Stomach smooth muscle (tissue), 2 donors: Measurements from ENCODE around the gene SSBP2.

Experiments
- H3K27ac ChIP-seq: one replicate; pipeline ENCODE4 v1.7.0; 2013; ENCODE audit warnings: mild to moderate bottlenecking, low read length, inconsistent platforms
- H3K27me3 ChIP-seq, 2 donors: one replicate each; pipeline ENCODE4 v1.7.0; 2013; ENCODE audit warnings: low read length in 2 of 2; ENCODE audit not compliant: insufficient read depth in 2 of 2, control insufficient read depth in 1 of 2
- H3K36me3 ChIP-seq, 2 donors: one replicate each; pipeline ENCODE4 v1.7.0; 2013; ENCODE audit warnings: low read length in 2 of 2; ENCODE audit not compliant: control insufficient read depth in 2 of 2, insufficient read depth in 2 of 2
- H3K4me1 ChIP-seq: one replicate; pipeline ENCODE4 v1.7.0; 2013; ENCODE audit warnings: low read length; ENCODE audit not compliant: control insufficient read depth, insufficient read depth
- H3K4me3 ChIP-seq, 2 donors: one replicate each; pipeline ENCODE4 v1.7.0; 2013; ENCODE audit warnings: low read length in 2 of 2
- H3K9ac ChIP-seq, 2 donors: one replicate each; pipeline ENCODE4 v1.7.0; 2013; ENCODE audit warnings: low read length in 2 of 2, mild to moderate bottlenecking in 1 of 2
- H3K9me3 ChIP-seq, 2 donors: one replicate each; pipeline ENCODE4 v1.7.0; 2013; ENCODE audit warnings: low read length in 2 of 2; ENCODE audit not compliant: control insufficient read depth in 2 of 2
- donor health status: healthy.
- donor health status: Pancreatic carcinoma.

Gene SSBP2

GRCh38 chr5:81751009-81751835, at the start of gene SSBP2:
SSBP2 (minus strand) TSS chr5:81751097; CDS start chr5:81751042, 55 bp downstream.
- Histone ChIP-seq H3K4me1 (peaks cover 7% of the 10 kb centered on the region), H3K9ac (peak within 1 kb of the TSS; percentile 81 to 83), H3K4me3 (peak within 1 kb of the TSS; percentile 63 to 81), H3K27me3 (no peaks in the 10 kb centered on the region), H3K27ac (peak within 1 kb of the TSS; percentile 94), H3K36me3 (no peaks in the 10 kb centered on the region), H3K9me3 (no peaks in the 10 kb centered on the region)

- H3K9me3 ChIP-seq, result no peaks in the 10 kb centered on the region
- H3K36me3 ChIP-seq, result no peaks in the 10 kb centered on the region
- H3K4me1 ChIP-seq, result no peaks in the 10 kb centered on the region
- H3K27me3 ChIP-seq, result no peaks in the 10 kb centered on the region
- H3K27ac ChIP-seq, result no peak overlapping the region
- H3K9ac ChIP-seq, result no peak overlapping the region
- no peak overlapping the region for H3K4me3 ChIP-seq
Observed at GRCh38 chr5:81795666-81796065, 44.8 kb upstream of the SSBP2 start.

GRCh38 chr5:81794226-81794625, 43.3 kb upstream of the SSBP2 start:
- Histone ChIP-seq H3K27me3 (no peaks in the 10 kb centered on the region), H3K27ac (no peak overlapping the region), H3K4me3 (no peak overlapping the region), H3K4me1 (no peaks in the 10 kb centered on the region), H3K9ac (no peak overlapping the region), H3K36me3 (no peaks in the 10 kb centered on the region), H3K9me3 (no peaks in the 10 kb centered on the region)

GRCh38 chr5:81790336-81790735, 39.4 kb upstream of the SSBP2 start:
- Histone ChIP-seq H3K27ac (no peak overlapping the region), H3K9me3 (no peaks in the 10 kb centered on the region), H3K36me3 (no peaks in the 10 kb centered on the region), H3K4me3 (no peak overlapping the region), H3K27me3 (no peaks in the 10 kb centered on the region), H3K4me1 (peaks cover 14% of the 10 kb centered on the region), H3K9ac (no peak overlapping the region)

GRCh38 chr5:81789033-81789432, 38.1 kb upstream of the SSBP2 start:
- no peaks in the 10 kb centered on the region for H3K27me3 ChIP-seq
- no peaks in the 10 kb centered on the region for H3K36me3 ChIP-seq
- no peak overlapping the region for H3K4me3 ChIP-seq
- H3K9ac ChIP-seq, result no peak overlapping the region
- no peaks in the 10 kb centered on the region for H3K9me3 ChIP-seq
- no peak overlapping the region for H3K27ac ChIP-seq
- peaks cover 14% of the 10 kb centered on the region for H3K4me1 ChIP-seq

- Histone ChIP-seq H3K9ac (no peak overlapping the region), H3K4me1 (peaks cover 16% of the 10 kb centered on the region), H3K27ac (no peak overlapping the region), H3K9me3 (no peaks in the 10 kb centered on the region), H3K4me3 (peak overlapping the region; percentile 40 to 54), H3K27me3 (no peaks in the 10 kb centered on the region), H3K36me3 (no peaks in the 10 kb centered on the region)
Observed at GRCh38 chr5:81788329-81788728, 37.4 kb upstream of the SSBP2 start.

GRCh38 chr5:81787474-81788242, 36.8 kb upstream of the SSBP2 start:
- Histone ChIP-seq H3K27me3 (no peaks in the 10 kb centered on the region), H3K36me3 (no peaks in the 10 kb centered on the region), H3K4me1 (peaks cover 20% of the 10 kb centered on the region), H3K9ac (no peak overlapping the region), H3K27ac (no peak overlapping the region), H3K4me3 (peak overlapping the region; percentile 40 to 54), H3K9me3 (no peaks in the 10 kb centered on the region)

GRCh38 chr5:81786991-81787390, 36.1 kb upstream of the SSBP2 start:
- Histone ChIP-seq H3K36me3 (no peaks in the 10 kb centered on the region), H3K4me1 (peaks cover 20% of the 10 kb centered on the region), H3K9ac (no peak overlapping the region), H3K9me3 (no peaks in the 10 kb centered on the region), H3K4me3 (peak overlapping the region in 1 of 2 donors; percentile 39), H3K27me3 (no peaks in the 10 kb centered on the region), H3K27ac (no peak overlapping the region)

GRCh38 chr5:81786496-81786895, 35.6 kb upstream of the SSBP2 start:
- H3K27ac ChIP-seq, result no peak overlapping the region

GRCh38 chr5:81785322-81785721, 34.4 kb upstream of the SSBP2 start:
- H3K9ac ChIP-seq, result no peak overlapping the region
- H3K9me3 ChIP-seq, result no peaks in the 10 kb centered on the region
- no peak overlapping the region for H3K27ac ChIP-seq
- H3K27me3 ChIP-seq, result no peaks in the 10 kb centered on the region
- H3K36me3 ChIP-seq, result no peaks in the 10 kb centered on the region
- no peak overlapping the region for H3K4me3 ChIP-seq
- H3K4me1 ChIP-seq, result peaks cover 20% of the 10 kb centered on the region

More at GRCh38 chr5:81786496-81786895, 35.6 kb upstream of the SSBP2 start:
- Histone ChIP-seq H3K4me1 (peaks cover 20% of the 10 kb centered on the region), H3K27me3 (no peaks in the 10 kb centered on the region), H3K9me3 (no peaks in the 10 kb centered on the region), H3K36me3 (no peaks in the 10 kb centered on the region), H3K9ac (no peak overlapping the region), H3K4me3 (peak overlapping the region in 1 of 2 donors; percentile 39)
